Esophagus muscularis mucosa (tissue), 4 donors: ENCODE results near the gene DHCR24.

Experiments
- CTCF ChIP-seq, 3 experiments: fragments of 200-600 bp in 2 of 3; fragments of 450-650 bp in 1 of 3; sonication (generic) in 2 of 3; IDR thresholded peaks; one replicate each; pipeline ENCODE4 v1.5.1; 2017 to 2019; ENCODE audit warnings: antibody characterized with exemption in 3 of 3, mild to moderate bottlenecking in 2 of 3, moderate library complexity in 1 of 3
- EP300 ChIP-seq: sonication (generic); formaldehyde crosslinking; IDR thresholded peaks from one replicate; pipeline ENCODE4 v1.6.1; 2017; ENCODE audit warnings: antibody characterized with exemption
- POLR2A ChIP-seq: fragments of 450-650 bp; IDR thresholded peaks from one replicate; pipeline ENCODE4 v1.6.1; 2017; ENCODE audit warnings: antibody characterized with exemption, moderate library complexity, mild to moderate bottlenecking, low read depth
- POLR2AphosphoS5 ChIP-seq, 2 donors: sonication (generic); formaldehyde crosslinking; IDR thresholded peaks; one replicate each; pipeline ENCODE4 v1.6.1; 2017; ENCODE audit warnings: antibody characterized with exemption in 2 of 2

- TF ChIP-seq POLR2AphosphoS5 (IDR thresholded peaks at IDR 0.05) (no peak), POLR2A (no peak), CTCF (IDR thresholded peaks at IDR 0.05) (no peak), EP300 (no peak)
These were observed 27.1 kb downstream of the DHCR24 start for GRCh38 chr1:54859700-54860391.
